Activated CD4-positive, alpha-beta T cell treated with anti-CD3 and anti-CD28 coated beads, Interleukin-2, amount 10 ng/mL, durations not matched to agents 24 days and 14 days (primary cell): ENCODE measurements around the gene SAMD5. TPM values are rescaled to one million over a fixed set of nuclear protein-coding genes. Genes with fewer than 3 reads are reported as not detected.

Experiments used
- DNase-seq: peaks from one replicate; pipeline ENCODE4 v3.0.0; 2022
- H3K27ac Mint-ChIP-seq: one replicate; pipeline ENCODE4 v1.8.0; 2022; ENCODE audit warnings: mild to moderate bottlenecking, mixed read lengths
- H3K27me3 Mint-ChIP-seq: one replicate; pipeline ENCODE4 v1.8.0; 2022; ENCODE audit warnings: mixed read lengths
- H3K36me3 Mint-ChIP-seq: one replicate; pipeline ENCODE4 v1.8.0; 2022; ENCODE audit warnings: low read depth, mild to moderate bottlenecking, mixed read lengths
- H3K4me1 Mint-ChIP-seq: one replicate; pipeline ENCODE4 v1.8.0; 2021; ENCODE audit warnings: mixed read lengths
- H3K4me3 Mint-ChIP-seq: one replicate; pipeline ENCODE4 v1.8.0; 2022; ENCODE audit warnings: mild to moderate bottlenecking, moderate library complexity, mixed read lengths
- H3K9me3 Mint-ChIP-seq: one replicate; pipeline ENCODE4 v1.8.0; 2021; ENCODE audit warnings: mixed read lengths
- intact Hi-C: fragments of 100-400 bp; cut with micrococcal nuclease; formaldehyde crosslinking; loops from one replicate; pipeline ENCODE4 v1.15.1; 2023
- total RNA-seq: library from RNA; stranded (reverse); gene quantifications from 2 replicates; pipeline ENCODE4 v1.2.3, GENCODE V29; 2022

Gene SAMD5
- 0.05 and 0.07 TPM in 2 replicates for total RNA-seq

- H3K27ac Mint-ChIP-seq, result peak within 1 kb of the TSS; percentile 45
- peaks cover 11% of the 10 kb centered on the region for H3K4me1 Mint-ChIP-seq
- intact Hi-C loops, result loop anchor here (5.0 kb wide), 2 partner anchors 651 to 954 kb away; no protein-coding TSS in a partner anchor
- H3K4me3 Mint-ChIP-seq, result peak within 1 kb of the TSS; percentile 76
- H3K9me3 Mint-ChIP-seq, result no peaks in the 10 kb centered on the region
- no peaks in the 10 kb centered on the region for H3K36me3 Mint-ChIP-seq
- peak; percentile 61 for DNase-seq
- peaks cover 48% of the 10 kb centered on the region for H3K27me3 Mint-ChIP-seq
These were observed at the start of gene SAMD5 for GRCh38 chr6:147508042-147508865. TSS of gene SAMD5 (plus strand) at chr6:147508690. CDS start at chr6:147508929, 239 bp downstream.

GRCh38 chr6:147459780-147460179 lies 48.7 kb upstream of the SAMD5 start:
- no peak for DNase-seq
- intact Hi-C loops, result no loop called here
- Mint-ChIP-seq H3K27ac (no peak overlapping the region), H3K36me3 (no peaks in the 10 kb centered on the region), H3K27me3 (peaks cover 2% of the 10 kb centered on the region), H3K9me3 (peaks cover 4% of the 10 kb centered on the region), H3K4me1 (no peaks in the 10 kb centered on the region), H3K4me3 (no peak overlapping the region)

- intact Hi-C loops, result no loop called here
- Mint-ChIP-seq H3K27me3 (peaks cover 10% of the 10 kb centered on the region), H3K9me3 (peaks cover 4% of the 10 kb centered on the region), H3K4me1 (no peaks in the 10 kb centered on the region), H3K4me3 (no peak overlapping the region), H3K27ac (no peak overlapping the region), H3K36me3 (no peaks in the 10 kb centered on the region)
- no peak for DNase-seq
These were observed 44.8 kb upstream of the SAMD5 start for GRCh38 chr6:147463651-147464050.

GRCh38 chr6:147467428-147467827 lies 41.1 kb upstream of the SAMD5 start:
- intact Hi-C loops, result no loop called here
- no peaks in the 10 kb centered on the region for H3K36me3 Mint-ChIP-seq

GRCh38 chr6:147467886-147468285 lies 40.6 kb upstream of the SAMD5 start:
- DNase-seq, result no peak
- Mint-ChIP-seq H3K36me3 (no peaks in the 10 kb centered on the region), H3K4me1 (no peaks in the 10 kb centered on the region), H3K27ac (no peak overlapping the region), H3K9me3 (no peaks in the 10 kb centered on the region), H3K27me3 (peaks cover 9% of the 10 kb centered on the region), H3K4me3 (no peak overlapping the region)
- intact Hi-C loops, result no loop called here

More at GRCh38 chr6:147467428-147467827, 41.1 kb upstream of the SAMD5 start:
- H3K9me3 Mint-ChIP-seq, result no peaks in the 10 kb centered on the region
- H3K27ac Mint-ChIP-seq, result no peak overlapping the region
- peaks cover 10% of the 10 kb centered on the region for H3K27me3 Mint-ChIP-seq
- H3K4me3 Mint-ChIP-seq, result no peak overlapping the region
- H3K4me1 Mint-ChIP-seq, result no peaks in the 10 kb centered on the region
- no peak for DNase-seq

GRCh38 chr6:147468634-147469033 lies 39.9 kb upstream of the SAMD5 start:
- intact Hi-C loops, result no loop called here
- Mint-ChIP-seq H3K9me3 (no peaks in the 10 kb centered on the region), H3K4me1 (no peaks in the 10 kb centered on the region)

GRCh38 chr6:147479857-147480256 lies 28.6 kb upstream of the SAMD5 start:
- Mint-ChIP-seq H3K4me3 (no peak overlapping the region), H3K27ac (no peak overlapping the region), H3K9me3 (no peaks in the 10 kb centered on the region), H3K4me1 (no peaks in the 10 kb centered on the region), H3K36me3 (no peaks in the 10 kb centered on the region), H3K27me3 (no peaks in the 10 kb centered on the region)
- intact Hi-C loops, result no loop called here
- DNase-seq, result no peak

More at GRCh38 chr6:147468634-147469033, 39.9 kb upstream of the SAMD5 start:
- Mint-ChIP-seq H3K27me3 (peaks cover 8% of the 10 kb centered on the region), H3K27ac (no peak overlapping the region), H3K36me3 (no peaks in the 10 kb centered on the region), H3K4me3 (no peak overlapping the region)
- no peak for DNase-seq

- intact Hi-C loops, result no loop called here
- no peak overlapping the region for H3K4me3 Mint-ChIP-seq
These were observed 21.8 kb upstream of the SAMD5 start for GRCh38 chr6:147486683-147487082.

GRCh38 chr6:147497472-147497871 lies 11.0 kb upstream of the SAMD5 start:
- Mint-ChIP-seq H3K27ac (no peak overlapping the region), H3K36me3 (no peaks in the 10 kb centered on the region), H3K4me1 (no peaks in the 10 kb centered on the region), H3K4me3 (no peak overlapping the region), H3K27me3 (peaks cover 8% of the 10 kb centered on the region), H3K9me3 (peaks cover 3% of the 10 kb centered on the region)
- no peak for DNase-seq
- intact Hi-C loops, result no loop called here

More at GRCh38 chr6:147486683-147487082, 21.8 kb upstream of the SAMD5 start:
- Mint-ChIP-seq H3K4me1 (no peaks in the 10 kb centered on the region), H3K36me3 (no peaks in the 10 kb centered on the region), H3K27me3 (no peaks in the 10 kb centered on the region), H3K27ac (no peak overlapping the region), H3K9me3 (no peaks in the 10 kb centered on the region)
- DNase-seq, result no peak

- H3K27me3 Mint-ChIP-seq, result peaks cover 34% of the 10 kb centered on the region
- intact Hi-C loops, result no loop called here
These were observed 4.9 kb upstream of the SAMD5 start for GRCh38 chr6:147503587-147503986.

GRCh38 chr6:147504848-147505247 lies 3.6 kb upstream of the SAMD5 start:
- peak; percentile 32 for DNase-seq
- intact Hi-C loops, result loop anchor here (5.0 kb wide), 2 partner anchors 648 to 957 kb away; no protein-coding TSS in a partner anchor
- Mint-ChIP-seq H3K4me3 (no peak overlapping the region), H3K4me1 (peaks cover 11% of the 10 kb centered on the region), H3K27me3 (peaks cover 36% of the 10 kb centered on the region), H3K27ac (no peak overlapping the region), H3K36me3 (no peaks in the 10 kb centered on the region), H3K9me3 (no peaks in the 10 kb centered on the region)

More at GRCh38 chr6:147503587-147503986, 4.9 kb upstream of the SAMD5 start:
- DNase-seq, result peak; percentile 8
- peaks cover 3% of the 10 kb centered on the region for H3K9me3 Mint-ChIP-seq
- no peak overlapping the region for H3K4me3 Mint-ChIP-seq
- no peaks in the 10 kb centered on the region for H3K36me3 Mint-ChIP-seq
- H3K27ac Mint-ChIP-seq, result no peak overlapping the region
- peaks cover 10% of the 10 kb centered on the region for H3K4me1 Mint-ChIP-seq

GRCh38 chr6:147506704-147507114 lies 1.8 kb upstream of the SAMD5 start:
- Mint-ChIP-seq H3K27ac (no peak overlapping the region), H3K9me3 (no peaks in the 10 kb centered on the region), H3K27me3 (peaks cover 49% of the 10 kb centered on the region), H3K36me3 (no peaks in the 10 kb centered on the region), H3K4me1 (peaks cover 11% of the 10 kb centered on the region), H3K4me3 (peak overlapping the region; percentile 76)
- intact Hi-C loops, result loop anchor here (2.0 to 5.0 kb wide), 3 partner anchors 649 to 956 kb away; no protein-coding TSS in a partner anchor
- DNase-seq, result peak; percentile 79

- DNase-seq, result no peak
- Mint-ChIP-seq H3K9me3 (no peaks in the 10 kb centered on the region), H3K4me3 (peak overlapping the region; percentile 76), H3K27ac (peak overlapping the region; percentile 2), H3K4me1 (peaks cover 11% of the 10 kb centered on the region), H3K36me3 (no peaks in the 10 kb centered on the region), H3K27me3 (peaks cover 50% of the 10 kb centered on the region)
- intact Hi-C loops, result loop anchor here (2.0 to 5.0 kb wide), 3 partner anchors 650 to 955 kb away; no protein-coding TSS in a partner anchor
These were observed 1.1 kb upstream of the SAMD5 start for GRCh38 chr6:147507162-147508041.
